Iris pigment epithelial cell (primary cell): ENCODE data around the gene RPS6KA2.

Source experiments
- DNase-seq: peaks from one replicate; pipeline ENCODE4 v3.0.0-alpha.2; 2011; ENCODE audit warnings: low read depth

Gene RPS6KA2

DNA sequence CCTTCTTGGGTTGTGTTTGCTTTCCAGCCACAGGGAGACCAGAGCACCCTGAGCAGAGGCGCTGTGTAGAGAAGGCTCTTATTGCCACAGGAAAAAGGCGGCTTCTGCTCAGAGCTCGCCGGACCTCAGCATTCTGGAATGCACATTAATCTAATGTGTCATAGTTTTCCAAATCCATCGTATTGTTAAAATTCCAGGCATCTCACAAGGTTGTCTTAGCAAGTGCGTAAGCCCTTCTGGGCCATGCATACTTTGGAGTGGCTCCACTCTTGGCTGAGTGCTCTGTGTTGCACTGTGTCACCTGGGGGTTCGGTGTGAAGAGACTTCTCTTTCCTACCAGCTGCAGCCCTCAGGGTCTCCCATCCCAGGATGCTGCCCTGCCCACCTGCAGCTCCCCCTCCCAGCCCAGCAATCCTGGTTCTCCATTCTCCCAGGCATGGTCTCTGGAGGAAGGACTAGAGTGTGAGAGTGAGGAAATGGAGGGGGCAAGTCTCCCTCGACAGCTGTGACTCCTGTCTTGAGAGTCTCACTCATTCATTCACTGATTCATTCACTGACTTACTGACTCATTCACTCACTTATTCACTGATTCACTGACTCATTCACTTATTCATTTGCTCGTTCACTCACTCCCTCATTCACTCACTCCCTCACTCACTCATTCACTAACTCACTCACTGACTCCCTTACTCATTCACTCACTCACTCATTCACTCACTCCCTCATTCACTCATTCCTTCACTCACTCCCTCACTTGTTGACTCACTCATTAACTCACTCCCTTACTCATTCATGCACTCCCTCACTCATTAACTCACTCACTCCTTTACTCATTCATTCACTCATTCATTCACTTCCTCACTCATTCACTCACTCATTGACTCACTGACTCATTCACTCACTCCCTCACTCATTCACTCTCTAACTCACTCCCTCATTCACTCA is 160.6 kb downstream of the RPS6KA2 start:
- peak; percentile 88 for DNase-seq

- peak; percentile 12 for DNase-seq
Observed at GRCh38 chr6:166465671-166466087, 161.4 kb downstream of the RPS6KA2 start.

GRCh38 chr6:166465003-166465399 is 162.1 kb downstream of the RPS6KA2 start:
- DNase-seq = no peak

- DNase-seq = no peak
Observed at GRCh38 chr6:166464068-166465002, 162.7 kb downstream of the RPS6KA2 start.

- DNase-seq = no peak
Observed at GRCh38 chr6:166463359-166464067, 163.5 kb downstream of the RPS6KA2 start.

GRCh38 chr6:166462461-166463135 is 164.5 kb downstream of the RPS6KA2 start:
- DNase-seq = no peak

- DNase-seq = no peak
Observed at GRCh38 chr6:166461821-166462460, 165.1 kb downstream of the RPS6KA2 start.

DNA sequence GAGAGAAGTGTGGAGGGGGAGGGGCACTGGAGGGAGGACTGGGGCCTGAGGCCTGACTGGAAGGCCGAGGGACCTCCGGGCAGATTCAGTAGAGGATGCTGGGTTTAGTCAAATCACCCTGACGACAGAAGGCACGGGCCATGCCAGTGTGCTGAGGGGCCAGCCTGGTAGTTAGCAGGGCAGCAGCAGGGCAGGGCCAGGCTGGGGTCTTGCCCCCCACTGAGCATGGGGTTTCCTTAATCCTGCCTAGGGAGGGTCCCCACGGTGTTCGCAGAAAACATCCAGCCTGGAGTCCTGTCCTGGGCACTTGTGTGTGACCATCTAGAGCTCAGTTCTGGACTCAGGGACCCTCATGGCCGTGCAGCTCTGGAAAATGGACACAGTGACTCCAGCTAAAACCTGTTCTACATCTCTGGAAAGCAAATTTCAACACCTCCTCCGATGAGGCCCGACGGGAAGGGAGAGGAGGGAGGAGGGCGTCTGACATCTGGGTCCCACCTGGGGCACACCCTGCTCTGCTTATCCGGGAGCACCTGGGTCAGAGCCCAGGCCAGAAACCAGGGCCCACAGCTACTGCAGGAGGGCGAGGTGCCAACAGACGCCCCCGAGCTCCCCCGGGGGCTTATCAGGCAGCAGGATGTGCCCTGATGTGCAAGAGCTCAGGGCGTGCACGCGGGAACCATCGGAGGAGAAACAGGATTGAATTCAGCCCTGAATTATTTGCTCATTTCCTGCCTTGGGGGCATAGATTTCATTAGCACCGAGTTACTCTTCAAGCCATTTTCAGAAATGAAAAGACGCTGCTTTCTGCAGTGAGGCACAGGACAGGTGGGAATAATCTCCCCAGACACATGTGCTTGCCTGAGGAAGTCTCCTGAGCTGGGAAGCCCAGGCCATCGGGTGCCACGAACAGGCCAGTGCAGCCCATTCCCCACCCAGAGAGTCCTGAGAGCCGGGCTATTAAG is 166.3 kb downstream of the RPS6KA2 start:
- peak; percentile 15 for DNase-seq

DNA sequence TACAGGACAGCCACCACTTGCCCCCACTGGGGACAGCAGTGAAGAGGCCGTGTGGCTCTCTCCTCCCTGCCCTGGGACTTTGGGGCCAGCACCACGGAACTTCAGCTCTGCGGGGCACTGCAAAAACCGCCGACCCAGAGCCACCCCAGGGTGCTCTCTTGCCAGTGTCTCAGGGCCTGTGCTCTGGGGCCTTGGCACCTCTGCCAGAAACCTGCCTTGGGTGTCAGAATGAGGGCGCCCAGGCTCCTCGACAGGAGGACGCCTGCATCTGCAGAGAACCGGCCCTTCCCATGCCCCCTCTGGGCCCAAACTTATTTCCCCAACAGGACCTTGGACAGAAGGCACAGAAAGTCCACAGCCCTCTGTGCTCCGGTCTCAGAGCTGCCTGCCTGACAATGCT is 167.1 kb downstream of the RPS6KA2 start:
- no peak for DNase-seq

- no peak for DNase-seq
Observed at GRCh38 chr6:166459272-166459671, 167.8 kb downstream of the RPS6KA2 start.

- peak; percentile 14 for DNase-seq
Observed at GRCh38 chr6:166456395-166457156, 170.5 kb downstream of the RPS6KA2 start.

DNA sequence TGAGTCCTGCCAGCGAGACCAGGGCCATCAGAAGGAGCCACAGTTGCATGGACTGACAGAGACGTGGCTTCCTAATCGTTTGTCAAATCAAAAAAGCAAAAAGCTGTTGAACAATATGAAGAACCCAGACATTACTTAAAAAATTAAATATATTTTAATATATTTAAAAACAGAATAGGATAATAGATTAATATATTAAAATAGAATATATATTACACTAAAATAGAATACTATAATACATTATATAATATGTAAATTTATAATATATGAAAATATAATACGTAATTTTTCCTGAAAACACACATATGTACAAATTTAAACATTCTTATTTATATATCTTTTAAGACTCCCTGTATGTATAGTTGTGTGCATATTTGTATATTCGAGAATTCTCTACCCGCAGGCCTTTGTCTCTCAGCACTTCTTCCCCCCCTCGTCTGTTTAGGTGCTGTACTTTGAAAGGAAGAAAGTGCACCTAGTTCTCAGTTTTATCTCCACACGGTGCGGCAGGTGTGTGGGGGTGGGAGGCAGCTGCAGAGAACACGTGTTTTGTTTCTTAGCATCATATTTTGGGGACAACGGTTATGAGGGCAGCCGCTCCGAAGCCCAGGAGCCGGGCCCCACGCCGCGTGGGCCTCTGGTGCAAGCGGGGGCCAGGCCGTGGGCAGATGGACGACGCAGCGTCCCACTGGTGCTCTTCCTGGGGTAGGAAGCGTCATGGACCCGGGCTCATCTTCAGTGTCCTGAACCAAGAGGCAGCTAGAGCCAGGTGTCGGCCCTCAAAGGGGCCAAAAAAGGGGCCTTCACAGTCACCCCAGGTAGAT is 172.1 kb downstream of the RPS6KA2 start:
- DNase-seq = no peak

DNA sequence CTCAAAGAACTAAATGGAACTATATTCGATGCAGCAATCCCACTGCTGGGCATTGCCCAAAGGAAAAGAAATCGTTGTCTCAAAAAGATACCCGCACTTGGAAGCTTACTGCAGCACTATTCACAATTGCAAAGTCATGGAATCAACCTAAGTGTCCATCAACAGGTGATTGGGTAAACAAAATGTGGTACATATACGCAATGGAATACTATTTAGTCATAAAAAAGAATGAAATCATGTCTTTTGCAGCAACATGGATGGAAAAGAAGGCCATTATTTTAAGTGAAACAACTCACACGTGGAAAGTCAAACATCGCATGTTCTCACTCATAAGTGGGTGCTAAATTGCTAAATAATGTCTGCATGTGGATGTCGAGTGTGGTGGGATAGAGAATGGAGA is 173.4 kb downstream of the RPS6KA2 start:
- no peak for DNase-seq

DNA sequence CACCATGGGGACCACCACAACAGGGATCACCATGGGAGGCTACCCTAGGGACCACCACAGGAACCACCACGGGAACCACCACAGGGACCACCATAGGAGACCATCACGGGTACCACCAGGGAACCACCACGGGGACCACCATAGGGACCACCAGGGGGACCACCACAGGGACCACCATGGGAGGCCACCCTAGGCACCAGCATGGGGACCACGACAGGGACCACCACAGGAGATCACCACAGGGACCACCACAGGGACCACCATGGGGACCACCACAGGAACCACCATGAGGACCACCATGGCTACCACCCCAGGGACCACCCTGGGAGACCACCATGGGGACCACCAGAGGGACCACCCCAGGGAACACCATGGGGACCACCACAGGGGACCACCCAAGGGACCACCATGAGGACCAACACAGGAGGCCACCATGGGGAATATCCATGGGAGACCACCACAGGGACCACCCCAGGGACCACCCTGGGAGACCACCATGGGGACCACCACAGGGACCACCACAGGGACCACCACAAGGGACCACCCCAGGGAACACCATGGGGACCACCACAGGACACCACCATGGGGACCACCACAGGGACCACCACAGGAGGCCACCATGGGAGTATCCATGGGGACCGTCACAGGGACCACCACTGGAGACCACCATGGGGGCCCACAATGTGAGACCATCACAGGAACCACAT is 176.7 kb downstream of the RPS6KA2 start:
- DNase-seq = no peak

DNA sequence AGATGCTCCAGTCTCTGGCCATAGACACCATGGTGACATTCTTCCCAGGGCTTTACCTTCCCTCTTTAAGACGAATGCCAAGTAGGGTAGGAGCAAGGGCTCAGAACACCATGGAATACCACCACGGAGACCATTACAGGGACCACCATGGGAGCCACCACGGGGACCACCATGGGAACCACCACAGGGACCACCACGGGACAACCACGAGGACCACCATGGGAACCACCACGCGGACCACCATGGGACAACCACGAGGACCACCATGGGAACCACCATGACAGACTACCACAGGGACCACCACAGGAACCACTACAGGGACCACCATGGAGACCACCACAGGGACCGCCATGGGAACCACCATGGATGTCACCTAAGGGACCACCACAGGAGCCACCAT is 177.4 kb downstream of the RPS6KA2 start:
- DNase-seq = no peak

DNA sequence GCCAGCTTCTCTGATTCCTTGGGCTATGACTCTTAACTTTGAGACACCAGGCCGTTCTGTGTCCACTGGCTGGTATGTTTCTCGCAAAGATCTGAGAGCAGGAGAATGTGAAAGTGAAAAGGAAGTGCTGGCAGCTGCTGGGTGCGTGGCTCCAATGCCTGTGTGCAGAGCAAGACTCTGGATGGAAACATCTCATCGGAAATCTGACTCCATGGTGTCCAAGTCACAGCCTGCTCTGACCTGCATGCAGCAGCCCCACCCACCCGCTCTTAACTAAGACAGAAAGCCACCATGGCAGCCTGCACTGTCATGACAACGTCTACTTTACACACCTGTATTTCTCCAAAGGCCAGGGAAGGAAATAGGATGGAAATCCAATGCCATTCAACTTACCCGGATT is 178.0 kb downstream of the RPS6KA2 start:
- no peak for DNase-seq

DNA sequence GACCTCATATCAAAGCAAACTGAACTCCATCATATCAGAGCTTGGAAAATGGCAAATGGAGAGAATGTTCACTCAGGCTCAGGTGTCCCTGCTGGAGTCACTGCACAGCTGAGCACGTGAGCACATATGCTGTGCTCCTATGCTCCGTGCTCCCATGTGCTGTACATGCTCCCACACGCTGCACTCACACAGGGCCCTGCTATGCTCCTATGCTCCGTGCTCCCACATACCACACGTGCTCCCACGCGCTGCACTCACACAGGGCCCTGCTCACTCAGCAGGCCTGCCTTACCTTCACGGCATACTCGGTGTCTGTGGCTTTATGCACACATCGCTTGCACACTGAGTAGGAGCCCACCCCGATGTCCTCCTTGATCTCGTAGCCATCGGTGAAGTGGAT is 178.6 kb downstream of the RPS6KA2 start:
- DNase-seq = no peak
